Measurements from ENCODE around the gene RGS3. TPM values are rescaled to one million over a fixed set of nuclear protein-coding genes. Genes with fewer than 3 reads are reported as not detected.

The RGS3 gene
- total RNA-seq, 1 donor from 2014 or later: 233 TPM

- intact Hi-C loops (cut with DNase I): no loop called here
- peak; percentile 68 for DNase-seq (ENCODE audit: low spot score)
Observed at GRCh38 chr9:113559834-113560800, 96.6 kb downstream of the RGS3 start.

- intact Hi-C loops (cut with DNase I): no loop called here
- DNase-seq (ENCODE audit: low spot score): peak; percentile 72
Observed at GRCh38 chr9:113562653-113563381, 99.3 kb downstream of the RGS3 start.

- DNase-seq (ENCODE audit: low spot score): peak; percentile 56
- intact Hi-C loops (cut with DNase I): no loop called here
Observed at GRCh38 chr9:113563826-113564497, 100.4 kb downstream of the RGS3 start.

GRCh38 chr9:113564498-113565237, 101.1 kb downstream of the RGS3 start:
- DNase-seq (ENCODE audit: low spot score): peak; percentile 87
- intact Hi-C loops (cut with DNase I): no loop called here

GRCh38 chr9:113566016-113566711, 102.6 kb downstream of the RGS3 start:
- intact Hi-C loops (cut with DNase I): no loop called here

GRCh38 chr9:113566712-113567071, 103.2 kb downstream of the RGS3 start:
- intact Hi-C loops (cut with DNase I): no loop called here
- peak; percentile 50 for DNase-seq (ENCODE audit: low spot score)

More at GRCh38 chr9:113566016-113566711, 102.6 kb downstream of the RGS3 start:
- DNase-seq (ENCODE audit: low spot score): peak; percentile 67

- peak; percentile 51 for DNase-seq (ENCODE audit: low spot score)
- intact Hi-C loops (cut with DNase I): no loop called here
Observed at GRCh38 chr9:113567361-113568080, 104.0 kb downstream of the RGS3 start.

- intact Hi-C loops (cut with DNase I): no loop called here
Observed at GRCh38 chr9:113568081-113568435, 104.5 kb downstream of the RGS3 start.

GRCh38 chr9:113568571-113569321, 105.2 kb downstream of the RGS3 start:
- DNase-seq (ENCODE audit: low spot score): peak; percentile 71
- intact Hi-C loops (cut with DNase I): no loop called here

More at GRCh38 chr9:113568081-113568435, 104.5 kb downstream of the RGS3 start:
- no peak for DNase-seq (ENCODE audit: low spot score)

- intact Hi-C loops (cut with DNase I): loop anchor here (5.0 kb wide), 1 partner anchor 32 kb away; no protein-coding TSS in a partner anchor
Observed at GRCh38 chr9:113569472-113570060, 106.0 kb downstream of the RGS3 start.

GRCh38 chr9:113570106-113570505, 106.6 kb downstream of the RGS3 start:
- peak; percentile 63 for DNase-seq (ENCODE audit: low spot score)
- intact Hi-C loops (cut with DNase I): loop anchor here (5.0 kb wide), 1 partner anchor 33 kb away; no protein-coding TSS in a partner anchor

More at GRCh38 chr9:113569472-113570060, 106.0 kb downstream of the RGS3 start:
- no peak for DNase-seq (ENCODE audit: low spot score)

GRCh38 chr9:113570749-113571711, 107.5 kb downstream of the RGS3 start:
- intact Hi-C loops (cut with DNase I): loop anchor here (5.0 kb wide), 1 partner anchor 34 kb away; no protein-coding TSS in a partner anchor

GRCh38 chr9:113572076-113572861, 108.7 kb downstream of the RGS3 start:
- peak; percentile 68 for DNase-seq (ENCODE audit: low spot score)
- intact Hi-C loops (cut with DNase I): loop anchor here (5.0 kb wide), 1 partner anchor 35 kb away; no protein-coding TSS in a partner anchor

More at GRCh38 chr9:113570749-113571711, 107.5 kb downstream of the RGS3 start:
- DNase-seq (ENCODE audit: low spot score): peak; percentile 41

GRCh38 chr9:113573046-113573958, 109.8 kb downstream of the RGS3 start:
- intact Hi-C loops (cut with DNase I): loop anchor here (5.0 kb wide), 1 partner anchor 36 kb away; no protein-coding TSS in a partner anchor
- DNase-seq (ENCODE audit: low spot score): peak; percentile 74
